Activated naive CD4-positive, alpha-beta T cell treated with anti-CD3 and anti-CD28 coated beads for 36 hours (primary cell): ENCODE results near the gene CERS5. TPM values are rescaled to one million over a fixed set of nuclear protein-coding genes. Genes with fewer than 3 reads are reported as not detected.
"Not testable (repeated sequence)": the region's sequence is repeated elsewhere in the genome, so short reads cannot be mapped to it uniquely, and the experiment has no call there.

Experiments used
- CTCF ChIA-PET: fragments of 350-600 bp; sonication (Branson Sonifier 250); formaldehyde crosslinking; loops from one replicate; lab custom pipeline; 2021; ENCODE audit warnings: antibody characterized with exemption; lab: Charles Lee
- DNase-seq: peaks from one replicate; pipeline ENCODE4 v3.0.0-alpha.2; 2020
- H3K27ac Mint-ChIP-seq: one replicate; pipeline ENCODE4 v1.8.0; 2021; ENCODE audit warnings: mild to moderate bottlenecking, mixed read lengths
- H3K27me3 Mint-ChIP-seq: one replicate; pipeline ENCODE4 v1.8.0; 2021; ENCODE audit warnings: low read depth, mixed read lengths
- H3K36me3 Mint-ChIP-seq: one replicate; pipeline ENCODE4 v1.8.0; 2021; ENCODE audit warnings: low read depth, mixed read lengths
- H3K4me1 Mint-ChIP-seq: one replicate; pipeline ENCODE4 v1.8.0; 2021; ENCODE audit warnings: low read depth, mixed read lengths
- H3K4me3 Mint-ChIP-seq: one replicate; pipeline ENCODE4 v1.8.0; 2021; ENCODE audit warnings: mild to moderate bottlenecking, moderate library complexity, mixed read lengths
- H3K9me3 Mint-ChIP-seq: one replicate; pipeline ENCODE4 v1.8.0; 2021; ENCODE audit warnings: mixed read lengths
- intact Hi-C: fragments of 100-400 bp; cut with micrococcal nuclease; formaldehyde crosslinking; loops from one replicate; pipeline ENCODE4 v1.15.1; 2023
- total RNA-seq, 2 experiments: library from RNA; stranded (reverse); gene quantifications; one replicate each; pipeline ENCODE4 v1.2.3, GENCODE V29; 2021

The CERS5 gene
- total RNA-seq, 2 experiments from 2014 or later = 32.6 to 33.6 TPM

DNA sequence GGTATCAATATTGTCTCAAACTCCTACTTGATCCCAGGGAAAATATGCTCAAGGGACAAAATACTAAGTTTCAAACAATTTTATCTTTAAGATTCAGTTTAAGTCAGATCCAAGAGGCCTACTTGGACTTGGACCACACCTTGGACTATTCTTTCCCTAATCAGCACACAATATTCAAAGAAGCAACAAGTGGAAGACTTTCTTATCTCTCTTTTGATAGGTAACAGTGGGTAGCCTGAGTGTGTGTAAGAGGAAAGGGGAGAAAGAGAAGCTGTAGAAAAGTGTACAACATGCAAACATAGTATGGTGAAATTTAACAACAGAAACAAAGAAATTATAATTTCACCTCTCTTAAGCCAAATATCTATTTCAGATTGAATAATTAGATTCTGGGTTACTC, 6.5 kb downstream of the CERS5 start:
- Mint-ChIP-seq H3K27me3 (no peaks in the 10 kb centered on the region), H3K36me3 (peaks cover 2% of the 10 kb centered on the region), H3K9me3 (no peaks in the 10 kb centered on the region), H3K4me3 (no peak overlapping the region), H3K27ac (no peak overlapping the region), H3K4me1 (peaks cover 44% of the 10 kb centered on the region)
- intact Hi-C loops = no loop called here
- no peak for DNase-seq
- CTCF ChIA-PET = interaction anchor here (0.6 to 1.4 kb wide), 2 partner anchors 12 to 26 kb away, joined by 3 read pairs; no protein-coding TSS in a partner anchor

DNA sequence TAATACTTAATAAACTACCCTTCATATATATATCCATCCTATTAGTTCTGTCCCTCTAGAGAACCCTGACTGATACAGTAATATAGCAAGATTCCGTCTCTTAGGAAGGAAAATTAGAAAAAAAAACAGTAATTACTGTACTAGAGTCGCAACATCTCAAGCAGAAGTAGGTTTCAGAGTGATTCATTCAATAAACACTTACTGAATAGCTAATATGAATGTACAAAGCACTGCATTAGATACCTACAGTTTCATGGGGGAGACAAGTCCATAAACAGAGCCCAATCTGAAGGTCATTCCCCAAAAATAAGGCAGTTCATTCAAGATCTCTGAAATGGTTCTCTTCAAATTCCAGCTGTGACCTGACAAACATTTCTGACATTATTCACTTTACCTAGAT, 9.9 kb downstream of the CERS5 start:
- intact Hi-C loops = no loop called here
- Mint-ChIP-seq H3K27me3 (no peaks in the 10 kb centered on the region), H3K4me3 (no peak overlapping the region), H3K36me3 (peaks cover 2% of the 10 kb centered on the region), H3K9me3 (no peaks in the 10 kb centered on the region), H3K4me1 (peaks cover 26% of the 10 kb centered on the region), H3K27ac (no peak overlapping the region)
- CTCF ChIA-PET = interaction anchor here (1.3 to 1.9 kb wide), 3 partner anchors 19 to 46 kb away, joined by 7 to 13 read pairs (median 7); partner anchors contain the start of gene COX14
- DNase-seq = no peak

DNA sequence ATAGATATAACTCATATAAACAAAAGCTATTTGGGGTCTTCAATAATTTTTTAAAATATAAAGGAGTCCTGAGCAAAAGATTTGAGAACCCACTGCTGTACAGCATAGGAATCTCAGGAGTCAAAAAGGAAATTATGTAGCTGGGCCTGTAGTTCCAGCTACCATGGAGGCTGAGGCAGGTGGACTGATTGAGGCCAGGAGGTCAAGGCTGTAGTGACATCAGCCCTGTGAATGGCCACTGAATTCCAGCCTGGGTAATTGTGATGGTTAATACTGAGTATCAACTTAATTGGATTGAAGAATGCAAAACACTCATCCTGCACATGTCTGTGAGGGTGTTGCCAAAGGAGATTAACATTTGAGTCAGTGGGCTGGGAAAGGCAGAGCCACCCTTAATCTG, 10.5 kb downstream of the CERS5 start:
- H3K4me3 Mint-ChIP-seq = no peak overlapping the region
- no peaks in the 10 kb centered on the region for H3K9me3 Mint-ChIP-seq
- intact Hi-C loops = no loop called here
- peaks cover 2% of the 10 kb centered on the region for H3K36me3 Mint-ChIP-seq
- CTCF ChIA-PET = interaction anchor here (1.3 to 1.9 kb wide), 4 partner anchors 20 to 86 kb away, joined by 3 to 13 read pairs (median 7); partner anchors contain the start of gene COX14
- no peak for DNase-seq
- H3K27me3 Mint-ChIP-seq = no peaks in the 10 kb centered on the region
- no peak overlapping the region for H3K27ac Mint-ChIP-seq
- H3K4me1 Mint-ChIP-seq = peaks cover 26% of the 10 kb centered on the region

DNA sequence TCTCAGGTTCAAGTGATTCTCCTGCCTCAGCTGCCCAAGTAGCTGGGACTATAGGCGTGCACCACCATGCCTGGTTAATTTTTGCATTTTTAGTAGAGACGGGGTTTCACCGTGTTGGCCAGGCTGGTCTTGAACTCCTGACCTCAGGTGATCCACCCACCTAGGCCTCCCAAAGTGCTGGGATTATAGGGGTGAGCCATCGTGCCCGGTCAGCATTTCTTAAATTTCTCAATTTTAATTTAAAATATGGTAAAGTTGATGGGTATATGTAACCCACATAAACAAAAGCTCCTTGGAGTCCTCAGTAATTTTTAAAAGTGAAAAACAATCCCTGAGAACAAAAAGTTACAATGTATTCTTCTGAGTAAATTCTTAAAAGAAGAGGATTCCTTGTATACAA, 12.2 kb downstream of the CERS5 start:
- intact Hi-C loops, H3K27me3 Mint-ChIP-seq, H3K9me3 Mint-ChIP-seq, H3K27ac Mint-ChIP-seq, DNase-seq, H3K36me3 Mint-ChIP-seq, H3K4me3 Mint-ChIP-seq: not testable (repeated sequence)
- CTCF ChIA-PET = interaction anchor here (0.8 to 1.7 kb wide), 2 partner anchors 44 to 99 kb away, joined by 4 to 5 read pairs; no protein-coding TSS in a partner anchor
- H3K4me1 Mint-ChIP-seq = peaks cover 29% of the 10 kb centered on the region

DNA sequence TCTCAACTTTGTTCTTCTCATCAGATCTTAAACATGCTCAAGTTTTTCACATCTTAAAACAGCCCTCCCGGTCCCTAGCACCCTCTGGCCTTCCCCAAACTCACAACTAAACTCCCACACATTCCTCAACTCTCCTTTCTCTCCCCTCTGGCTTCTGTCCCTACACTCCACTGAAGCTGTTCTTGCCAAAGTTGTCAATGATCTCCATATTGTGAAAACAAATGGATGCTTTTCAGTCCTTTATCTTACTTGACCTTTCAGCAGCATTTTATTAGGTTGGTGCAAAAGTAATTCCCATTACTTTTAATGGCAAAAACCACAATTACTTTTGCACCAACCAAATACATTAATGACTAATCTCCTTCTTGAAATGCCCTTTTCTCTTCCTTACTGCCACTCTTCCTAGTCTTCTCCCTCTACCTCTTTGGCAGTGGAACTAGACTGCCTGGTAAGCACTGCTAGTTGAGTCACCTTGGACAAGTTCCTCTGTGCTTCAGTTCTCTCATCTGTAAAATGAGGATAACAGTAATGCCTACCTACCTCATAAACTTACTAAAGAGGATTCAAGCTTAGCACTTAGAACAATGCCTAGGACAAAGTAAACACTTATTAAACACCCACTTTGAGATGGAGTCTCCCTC, 16.0 kb downstream of the CERS5 start:
- CTCF ChIA-PET = interaction anchor here (0.7 kb wide), 1 partner anchor 26 kb away, joined by 3 read pairs; no protein-coding TSS in a partner anchor

DNA sequence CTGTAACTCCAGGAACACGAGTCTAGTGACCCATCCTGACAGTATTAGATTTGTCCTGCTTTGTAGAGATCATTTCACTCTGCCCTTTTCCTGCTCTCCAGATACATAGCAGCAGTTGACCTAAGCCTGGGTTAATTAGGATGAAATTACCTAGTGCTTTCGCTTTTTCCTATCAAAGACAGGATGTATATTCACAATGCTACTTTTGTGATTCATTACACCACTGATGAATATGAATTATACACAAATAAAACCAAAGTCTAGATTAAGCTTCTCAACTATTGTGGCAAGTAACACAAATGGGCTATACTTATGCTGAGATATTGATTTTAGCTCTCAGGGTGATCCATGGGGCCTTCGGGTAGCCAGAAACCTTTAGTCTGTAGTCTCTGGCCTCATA, 17.9 kb downstream of the CERS5 start:
- H3K36me3 Mint-ChIP-seq = no peaks in the 10 kb centered on the region
- intact Hi-C loops = no loop called here
- H3K4me1 Mint-ChIP-seq = peaks cover 23% of the 10 kb centered on the region
- CTCF ChIA-PET = interaction anchor here (0.6 to 1.6 kb wide), 7 partner anchors 12 to 63 kb away, joined by 3 to 8 read pairs (median 3); partner anchors contain the start of gene COX14
- no peak overlapping the region for H3K4me3 Mint-ChIP-seq
- no peak for DNase-seq
- H3K9me3 Mint-ChIP-seq = no peaks in the 10 kb centered on the region
- H3K27ac Mint-ChIP-seq = peak overlapping the region; percentile 39
- no peaks in the 10 kb centered on the region for H3K27me3 Mint-ChIP-seq

More for the DNA sequence above, 16.0 kb downstream of the CERS5 start:
- Mint-ChIP-seq H3K27me3 (no peaks in the 10 kb centered on the region), H3K36me3 (no peaks in the 10 kb centered on the region), H3K4me1 (peaks cover 23% of the 10 kb centered on the region), H3K27ac (no peak overlapping the region), H3K4me3 (no peak overlapping the region), H3K9me3 (no peaks in the 10 kb centered on the region)
- no peak for DNase-seq
- intact Hi-C loops = no loop called here

DNA sequence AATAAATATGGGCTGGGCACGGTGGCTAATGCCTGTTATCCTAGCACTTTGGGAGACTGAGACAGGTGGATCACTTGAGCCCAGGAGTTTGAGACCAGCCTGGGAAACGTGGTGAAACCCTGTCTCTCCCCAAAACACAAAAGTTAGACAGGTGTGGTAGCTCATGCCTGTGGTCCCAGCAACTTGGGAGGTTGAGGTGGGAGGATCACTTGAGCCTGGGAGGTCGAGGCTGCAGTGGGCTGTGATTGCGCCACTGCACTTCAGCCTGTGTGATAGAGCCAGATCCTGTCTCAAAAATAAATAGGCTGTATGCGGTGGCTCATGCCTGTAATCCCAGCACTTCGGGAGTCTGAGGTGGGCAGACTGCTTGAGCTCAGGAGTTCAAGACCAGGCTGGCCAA, 19.2 kb downstream of the CERS5 start:
- H3K4me3 Mint-ChIP-seq, DNase-seq, intact Hi-C loops, H3K36me3 Mint-ChIP-seq, H3K27me3 Mint-ChIP-seq, H3K9me3 Mint-ChIP-seq, H3K27ac Mint-ChIP-seq: not testable (repeated sequence)
- CTCF ChIA-PET = interaction anchor here (0.6 to 1.5 kb wide), 3 partner anchors 13 to 45 kb away, joined by 3 to 4 read pairs (median 3); no protein-coding TSS in a partner anchor
- peaks cover 23% of the 10 kb centered on the region for H3K4me1 Mint-ChIP-seq

DNA sequence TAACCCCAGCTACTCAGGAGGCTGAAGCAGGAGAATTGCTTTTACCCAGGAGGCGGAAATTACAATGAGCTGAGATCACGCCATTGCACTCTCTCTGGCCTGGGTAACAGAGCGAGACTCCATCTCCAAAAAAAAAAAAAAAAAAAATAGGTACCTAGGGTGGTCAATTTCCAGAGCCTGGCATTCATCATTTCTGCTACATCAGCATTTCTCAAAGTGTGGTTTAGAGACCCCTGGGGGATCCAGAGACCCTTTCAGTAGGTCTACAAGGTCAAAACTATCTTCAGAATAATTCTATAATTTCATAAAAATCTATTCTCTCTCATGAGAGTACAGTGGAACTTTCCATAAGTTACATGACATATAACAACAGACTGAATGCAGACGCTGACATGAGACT, 19.9 kb downstream of the CERS5 start:
- intact Hi-C loops = no loop called here
- DNase-seq = no peak
- H3K27me3 Mint-ChIP-seq = no peaks in the 10 kb centered on the region
- peaks cover 2% of the 10 kb centered on the region for H3K36me3 Mint-ChIP-seq
- H3K9me3 Mint-ChIP-seq = no peaks in the 10 kb centered on the region
- no peak overlapping the region for H3K4me3 Mint-ChIP-seq
- H3K4me1 Mint-ChIP-seq = peaks cover 23% of the 10 kb centered on the region
- CTCF ChIA-PET = interaction anchor here (1.6 to 1.7 kb wide), 2 partner anchors 36 to 73 kb away, joined by 3 to 5 read pairs; partner anchors contain the start of gene COX14
- no peak overlapping the region for H3K27ac Mint-ChIP-seq

DNA sequence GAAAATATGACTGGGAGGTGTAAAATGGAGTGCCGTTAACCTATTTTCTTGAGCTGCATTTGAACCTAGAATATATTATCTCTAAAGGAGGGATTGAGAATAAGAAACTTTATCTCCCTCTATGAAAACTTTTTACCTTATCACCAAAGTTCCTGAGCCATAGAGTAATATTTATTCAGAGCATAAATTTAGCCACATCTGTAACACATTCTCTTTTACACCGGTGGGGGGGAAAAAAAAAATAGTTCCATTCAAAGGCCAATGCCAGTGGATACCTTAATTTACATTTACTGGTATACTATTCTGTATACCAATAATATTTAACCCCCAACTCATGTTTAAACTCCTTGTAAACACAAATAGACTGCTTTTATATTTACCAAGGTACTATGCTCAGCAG, 21.7 kb downstream of the CERS5 start:
- Mint-ChIP-seq H3K9me3 (no peaks in the 10 kb centered on the region), H3K4me3 (no peak overlapping the region), H3K36me3 (peaks cover 6% of the 10 kb centered on the region), H3K27me3 (no peaks in the 10 kb centered on the region), H3K4me1 (peaks cover 11% of the 10 kb centered on the region), H3K27ac (no peak overlapping the region)
- CTCF ChIA-PET = interaction anchor here (0.6 to 2.3 kb wide), 6 partner anchors 13 to 565 kb away, joined by 3 to 8 read pairs (median 4); partner anchors contain the start of gene COX14
- DNase-seq = no peak
- intact Hi-C loops = no loop called here

DNA sequence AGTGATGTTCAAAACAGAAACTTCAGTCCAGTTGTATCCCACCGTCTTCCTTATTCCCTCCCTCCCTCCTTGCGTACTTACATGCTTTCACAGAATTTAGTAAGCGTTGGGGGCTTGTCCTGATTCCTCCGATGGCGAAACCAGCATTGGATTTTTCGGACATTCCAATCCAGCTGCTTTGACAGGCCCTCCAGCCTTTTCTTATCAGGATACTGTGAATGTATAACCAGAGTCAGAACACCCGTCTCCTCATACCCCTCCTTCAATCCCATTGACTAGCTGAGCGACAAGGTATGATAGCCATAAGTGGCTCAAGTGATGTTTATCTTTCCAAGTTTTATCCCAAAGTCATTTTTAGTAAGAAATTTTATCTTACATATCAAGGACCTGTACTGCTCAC, 24.2 kb downstream of the CERS5 start:
- Mint-ChIP-seq H3K36me3 (peaks cover 7% of the 10 kb centered on the region), H3K27ac (no peak overlapping the region), H3K4me1 (no peaks in the 10 kb centered on the region)

DNA sequence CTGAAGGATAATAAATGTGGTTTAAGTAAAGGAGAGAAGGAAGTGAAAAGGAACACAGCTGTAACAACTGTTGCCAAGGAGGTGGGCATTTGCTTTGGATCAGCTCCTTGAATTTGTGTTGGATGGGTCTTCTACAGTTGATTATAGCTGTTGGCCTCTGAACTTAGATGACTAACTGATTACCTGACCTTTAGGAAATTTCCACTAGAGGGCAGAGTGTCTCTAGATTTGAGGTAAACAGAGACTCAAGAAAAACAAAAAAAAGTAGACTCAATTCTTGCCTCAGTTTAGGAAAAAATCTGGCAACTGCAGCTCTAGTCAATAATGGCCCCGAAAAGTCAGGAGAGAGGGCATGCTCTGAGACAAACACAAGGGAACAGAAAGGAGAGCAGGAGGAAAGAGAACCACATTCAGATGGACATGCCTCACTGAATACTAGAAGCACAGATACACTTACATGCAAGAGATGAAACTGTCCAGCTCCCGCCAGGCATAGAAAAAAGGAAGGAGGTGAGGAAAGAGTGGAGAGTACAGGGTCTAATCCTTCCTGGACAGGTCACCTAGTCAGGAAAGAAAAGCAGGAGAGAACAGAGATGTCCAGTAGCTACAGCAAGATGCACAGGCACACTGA, 34.5 kb downstream of the CERS5 start:
- CTCF ChIA-PET = interaction anchor here (0.5 to 8.5 kb wide), 32 partner anchors 8 to 1203 kb away, joined by 3 to 59 read pairs (median 4); partner anchors contain the start of genes CERS5, COX14, GPD1 and SMARCD1
- Mint-ChIP-seq H3K9me3 (no peaks in the 10 kb centered on the region), H3K27ac (peak overlapping the region; percentile 81), H3K4me1 (peaks cover 8% of the 10 kb centered on the region), H3K4me3 (no peak overlapping the region), H3K36me3 (peaks cover 26% of the 10 kb centered on the region), H3K27me3 (no peaks in the 10 kb centered on the region)
- no peak for DNase-seq
- intact Hi-C loops = loop anchor here (1.0 to 5.0 kb wide), 5 partner anchors 20 to 182 kb away; partner anchors contain the start of genes COX14 and SMARCD1

More for the DNA sequence above, 24.2 kb downstream of the CERS5 start:
- no peak for DNase-seq
- H3K9me3 Mint-ChIP-seq = no peaks in the 10 kb centered on the region
- no peak overlapping the region for H3K4me3 Mint-ChIP-seq
- CTCF ChIA-PET = interaction anchor here (0.6 to 1.6 kb wide), 4 partner anchors 10 to 683 kb away, joined by 3 to 7 read pairs (median 4); no protein-coding TSS in a partner anchor
- intact Hi-C loops = no loop called here
- no peaks in the 10 kb centered on the region for H3K27me3 Mint-ChIP-seq

DNA sequence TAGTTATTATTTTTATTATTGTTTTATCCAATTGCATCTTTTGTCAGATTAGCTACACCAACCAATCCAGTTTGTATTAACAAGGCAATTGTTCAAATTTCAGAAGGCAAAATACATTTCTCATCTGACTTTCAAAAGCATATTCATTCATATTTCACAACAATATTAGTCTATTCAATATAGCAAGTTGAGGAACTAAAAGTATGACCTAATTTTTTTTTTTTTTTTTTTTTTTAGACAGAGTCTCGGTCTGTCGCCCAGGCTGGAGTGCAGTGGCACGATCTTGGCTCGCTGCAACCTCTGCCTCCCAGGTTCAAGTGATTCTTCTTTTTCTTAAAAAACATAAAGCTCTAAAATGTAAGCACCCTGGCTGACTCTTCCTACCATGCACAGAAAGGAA, 37.9 kb downstream of the CERS5 start:
- Mint-ChIP-seq H3K27ac (no peak overlapping the region), H3K4me3 (no peak overlapping the region), H3K36me3 (peaks cover 22% of the 10 kb centered on the region), H3K9me3 (no peaks in the 10 kb centered on the region), H3K27me3 (no peaks in the 10 kb centered on the region), H3K4me1 (peaks cover 20% of the 10 kb centered on the region)
- CTCF ChIA-PET = interaction anchor here (0.7 to 8.5 kb wide), 10 partner anchors 9 to 55 kb away, joined by 3 to 59 read pairs (median 3); partner anchors contain the start of gene COX14
- intact Hi-C loops = no loop called here
- DNase-seq = no peak
